Neural progenitor cell (in vitro differentiated cells): Measurements from ENCODE around the gene ELOVL4. TPM values are rescaled to one million over a fixed set of nuclear protein-coding genes. Genes with fewer than 3 reads are reported as not detected.

Source experiments
- DNase-seq: peaks from one replicate; pipeline ENCODE4 v3.0.0-alpha.2; 2016; ENCODE audit warnings: low spot score
- H2AFZ ChIP-seq: fragments of 200-600 bp; sonication (generic); replicated peaks from 2 replicates; pipeline ENCODE4 v1.6.1; 2016; ENCODE audit warnings: antibody characterized with exemption
- H3F3A ChIP-seq: fragments of 200-600 bp; sonication (generic); 2 replicates; pipeline ENCODE4 v1.6.1; 2016; ENCODE audit warnings: antibody characterized with exemption, low read depth
- H3K27ac ChIP-seq: fragments of 200-600 bp; sonication (generic); 2 replicates; pipeline ENCODE4 v1.5.1; 2016; ENCODE audit warnings: mild to moderate bottlenecking
- H3K27me3 ChIP-seq: fragments of 200-600 bp; sonication (generic); 2 replicates; pipeline ENCODE4 v1.6.1; 2016; ENCODE audit warnings: mild to moderate bottlenecking, moderate library complexity
- H3K36me3 ChIP-seq: fragments of 200-600 bp; sonication (generic); 2 replicates; pipeline ENCODE4 v1.5.1; 2016
- H3K4me1 ChIP-seq: fragments of 200-600 bp; sonication (generic); 2 replicates; pipeline ENCODE4 v1.6.1; 2016; ENCODE audit warnings: mixed run types
- H3K4me2 ChIP-seq: fragments of 200-600 bp; sonication (generic); 2 replicates; pipeline ENCODE4 v1.6.1; 2016
- H3K4me3 ChIP-seq: fragments of 200-600 bp; sonication (generic); 2 replicates; pipeline ENCODE4 v1.5.1; 2016
- H3K79me2 ChIP-seq: fragments of 200-600 bp; sonication (generic); 2 replicates; pipeline ENCODE4 v1.6.1; 2016; ENCODE audit warnings: low read depth
- H3K9ac ChIP-seq: fragments of 200-600 bp; sonication (generic); 2 replicates; pipeline ENCODE4 v1.6.1; 2016
- H3K9me3 ChIP-seq: fragments of 200-600 bp; sonication (generic); 2 replicates; pipeline ENCODE4 v1.5.1; 2016; ENCODE audit warnings: low read depth
- H4K20me1 ChIP-seq: fragments of 200-600 bp; sonication (generic); 2 replicates; pipeline ENCODE4 v1.6.1; 2016; ENCODE audit warnings: low read depth
- H3K27ac Mint-ChIP-seq: 3 replicates; pipeline ENCODE4 v1.8.0; 2021; ENCODE audit warnings: mixed read lengths
- H3K27me3 Mint-ChIP-seq: 2 replicates; pipeline ENCODE4 v1.8.0; 2022; ENCODE audit warnings: low read depth, mild to moderate bottlenecking, inconsistent platforms, moderate library complexity, mixed read lengths; ENCODE audit not compliant: insufficient read depth
- H3K36me3 Mint-ChIP-seq: 3 replicates; pipeline ENCODE4 v1.8.0; 2021; ENCODE audit warnings: mixed read lengths
- H3K4me1 Mint-ChIP-seq: 3 replicates; pipeline ENCODE4 v1.8.0; 2021; ENCODE audit warnings: mixed read lengths
- H3K4me3 Mint-ChIP-seq: 3 replicates; pipeline ENCODE4 v1.8.0; 2021; ENCODE audit warnings: mild to moderate bottlenecking, moderate library complexity, mixed read lengths
- H3K9me3 Mint-ChIP-seq: 3 replicates; pipeline ENCODE4 v1.8.0; 2020; ENCODE audit warnings: mixed read lengths
- EZH2 ChIP-seq: fragments of 200-600 bp; sonication (generic); IDR thresholded peaks from 2 replicates; pipeline ENCODE4 v1.6.1; 2017; ENCODE audit warnings: antibody characterized with exemption, mild to moderate bottlenecking, moderate library complexity
- EZH2phosphoT487 ChIP-seq: fragments of 200-600 bp; sonication (generic); IDR thresholded peaks from 2 replicates; pipeline ENCODE4 v1.6.1; 2017; ENCODE audit warnings: antibody characterized with exemption
- total RNA-seq: library from RNA; depleted of rRNA; stranded (reverse); fragments of >200 nt; gene quantifications from 2 replicates; pipeline ENCODE4 v1.2.3, GENCODE V29; 2015; ENCODE audit warnings: low replicate concordance
- TF ChIP-seq, protein P1 (sequence below): fragments of 200-600 bp; sonication (generic); IDR thresholded peaks from 2 replicates; pipeline ENCODE4 v1.5.1; 2017; ENCODE audit warnings: antibody characterized with exemption, mild to moderate bottlenecking

ELOVL4 gene
- total RNA-seq, 1 donor from 2014 or later = 17.2 TPM

DNA sequence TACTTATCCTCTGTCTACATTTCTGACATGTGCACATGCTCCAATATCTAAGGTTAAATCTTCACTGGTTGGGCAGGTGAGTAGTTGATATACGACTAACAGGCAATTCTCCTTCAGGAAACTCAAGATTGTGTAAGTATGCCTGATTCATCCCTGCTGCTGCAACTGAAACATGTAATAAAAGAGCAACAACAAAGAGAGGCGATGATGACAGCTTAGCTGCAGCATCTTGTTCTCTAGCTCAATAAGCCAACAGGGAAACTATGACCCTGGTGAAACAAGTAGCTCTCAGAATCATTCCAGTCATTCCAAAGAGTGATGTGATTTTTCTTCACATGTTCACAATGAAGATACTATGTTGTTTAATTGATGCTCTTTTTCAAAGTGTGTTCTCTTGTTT lies 74.4 kb downstream of the ELOVL4 start:
- Histone ChIP-seq H3K79me2 (no peaks in the 10 kb centered on the region), H3K27ac (no peak overlapping the region), H4K20me1 (no peaks in the 10 kb centered on the region), H3K9me3 (no peaks in the 10 kb centered on the region), H3K27me3 (peaks cover 7% of the 10 kb centered on the region), H3K4me3 (no peak overlapping the region), H2AFZ (no peak overlapping the region), H3F3A (peaks cover 6% of the 10 kb centered on the region), H3K4me1 (peaks cover 6% of the 10 kb centered on the region), H3K36me3 (no peaks in the 10 kb centered on the region), H3K4me2 (no peak overlapping the region), H3K9ac (no peak overlapping the region)
- Mint-ChIP-seq H3K4me1 (peaks cover 36% of the 10 kb centered on the region), H3K4me3 (no peak overlapping the region), H3K27ac (no peak overlapping the region), H3K36me3 (no peaks in the 10 kb centered on the region), H3K9me3 (no peaks in the 10 kb centered on the region), H3K27me3 (no peaks in the 10 kb centered on the region)
- no peak for DNase-seq
- TF ChIP-seq EZH2phosphoT487 (no peak), EZH2 (no peak)
- TF ChIP-seq, protein P1, sequence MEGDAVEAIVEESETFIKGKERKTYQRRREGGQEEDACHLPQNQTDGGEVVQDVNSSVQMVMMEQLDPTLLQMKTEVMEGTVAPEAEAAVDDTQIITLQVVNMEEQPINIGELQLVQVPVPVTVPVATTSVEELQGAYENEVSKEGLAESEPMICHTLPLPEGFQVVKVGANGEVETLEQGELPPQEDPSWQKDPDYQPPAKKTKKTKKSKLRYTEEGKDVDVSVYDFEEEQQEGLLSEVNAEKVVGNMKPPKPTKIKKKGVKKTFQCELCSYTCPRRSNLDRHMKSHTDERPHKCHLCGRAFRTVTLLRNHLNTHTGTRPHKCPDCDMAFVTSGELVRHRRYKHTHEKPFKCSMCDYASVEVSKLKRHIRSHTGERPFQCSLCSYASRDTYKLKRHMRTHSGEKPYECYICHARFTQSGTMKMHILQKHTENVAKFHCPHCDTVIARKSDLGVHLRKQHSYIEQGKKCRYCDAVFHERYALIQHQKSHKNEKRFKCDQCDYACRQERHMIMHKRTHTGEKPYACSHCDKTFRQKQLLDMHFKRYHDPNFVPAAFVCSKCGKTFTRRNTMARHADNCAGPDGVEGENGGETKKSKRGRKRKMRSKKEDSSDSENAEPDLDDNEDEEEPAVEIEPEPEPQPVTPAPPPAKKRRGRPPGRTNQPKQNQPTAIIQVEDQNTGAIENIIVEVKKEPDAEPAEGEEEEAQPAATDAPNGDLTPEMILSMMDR = no peak

DNA sequence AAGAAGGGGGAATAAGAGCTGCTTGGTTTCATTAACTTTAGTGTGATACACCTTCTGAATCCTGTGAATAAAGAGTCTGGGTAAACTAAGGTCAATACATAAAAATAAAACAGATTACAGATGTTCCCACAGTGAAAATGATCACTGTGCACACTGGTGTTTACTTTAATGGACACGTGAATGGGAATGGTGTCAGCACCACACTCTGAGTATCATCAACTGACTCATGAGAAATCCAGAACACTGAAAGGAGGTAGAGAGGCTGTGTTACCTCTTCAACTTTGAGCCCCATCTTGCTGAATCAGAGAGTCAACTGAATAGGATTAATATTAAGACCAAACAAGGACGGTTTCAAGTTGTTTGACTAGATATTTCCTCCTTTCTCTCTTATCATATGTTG lies 75.0 kb downstream of the ELOVL4 start:
- Mint-ChIP-seq H3K4me1 (peaks cover 40% of the 10 kb centered on the region), H3K9me3 (no peaks in the 10 kb centered on the region), H3K4me3 (no peak overlapping the region), H3K27me3 (no peaks in the 10 kb centered on the region), H3K27ac (no peak overlapping the region), H3K36me3 (no peaks in the 10 kb centered on the region)
- H3K4me1 ChIP-seq = peaks cover 12% of the 10 kb centered on the region
- H3K4me2 ChIP-seq = no peak overlapping the region
- H4K20me1 ChIP-seq = no peaks in the 10 kb centered on the region
- H3K9me3 ChIP-seq = no peaks in the 10 kb centered on the region
- no peak for TF ChIP-seq EZH2
- TF ChIP-seq EZH2phosphoT487 = no peak
- TF ChIP-seq, protein P1 = no peak
- no peak overlapping the region for H3K9ac ChIP-seq
- no peak overlapping the region for H3K4me3 ChIP-seq
- DNase-seq = no peak
- H2AFZ ChIP-seq = no peak overlapping the region
- H3K27me3 ChIP-seq = peaks cover 7% of the 10 kb centered on the region
- peaks cover 6% of the 10 kb centered on the region for H3F3A ChIP-seq
- no peak overlapping the region for H3K27ac ChIP-seq
- H3K36me3 ChIP-seq = no peaks in the 10 kb centered on the region
- H3K79me2 ChIP-seq = no peaks in the 10 kb centered on the region

DNA sequence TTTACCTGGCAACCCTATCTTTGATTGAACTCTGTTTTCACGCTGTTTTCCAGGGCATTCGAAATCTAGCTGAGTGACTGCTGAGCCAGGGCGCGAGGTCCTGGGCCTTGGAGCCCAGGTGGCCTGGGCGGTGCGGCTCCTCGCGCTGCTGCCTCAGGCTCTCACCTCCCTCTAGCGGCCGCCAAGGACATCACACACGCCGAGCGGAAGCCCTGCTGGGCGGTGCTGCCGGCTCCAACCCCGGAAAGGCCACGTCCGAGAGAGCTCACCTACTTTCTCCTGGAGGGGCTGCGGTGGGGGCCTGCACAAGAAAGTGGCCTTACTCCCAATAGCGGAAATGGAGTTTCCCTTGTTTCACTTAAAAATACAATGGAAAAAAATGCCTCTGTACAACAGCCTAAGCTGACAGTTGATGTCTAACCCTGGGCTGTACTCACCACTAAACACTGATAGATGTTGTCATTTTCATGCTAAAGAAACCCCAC lies 77.7 kb downstream of the ELOVL4 start:
- H3K4me1 Mint-ChIP-seq = peaks cover 40% of the 10 kb centered on the region
- no peaks in the 10 kb centered on the region for H4K20me1 ChIP-seq
- H3K9ac ChIP-seq = no peak overlapping the region
- no peaks in the 10 kb centered on the region for H3K27me3 Mint-ChIP-seq
- H3K36me3 Mint-ChIP-seq = no peaks in the 10 kb centered on the region
- H3K36me3 ChIP-seq = no peaks in the 10 kb centered on the region
- H3K4me3 Mint-ChIP-seq = peak overlapping the region; percentile 44
- no peak overlapping the region for H3K4me3 ChIP-seq
- TF ChIP-seq EZH2phosphoT487 = no peak
- TF ChIP-seq, protein P1 = peak; percentile 88
- TF ChIP-seq EZH2 = no peak
- no peak overlapping the region for H2AFZ ChIP-seq
- H3F3A ChIP-seq = peaks cover 6% of the 10 kb centered on the region
- peaks cover 7% of the 10 kb centered on the region for H3K27me3 ChIP-seq
- H3K9me3 Mint-ChIP-seq = no peaks in the 10 kb centered on the region
- H3K79me2 ChIP-seq = no peaks in the 10 kb centered on the region
- H3K9me3 ChIP-seq = no peaks in the 10 kb centered on the region
- H3K4me1 ChIP-seq = peaks cover 12% of the 10 kb centered on the region
- no peak overlapping the region for H3K27ac ChIP-seq
- DNase-seq = peak; percentile 91
- H3K27ac Mint-ChIP-seq = no peak overlapping the region
- H3K4me2 ChIP-seq = peak overlapping the region; percentile 61
